GM19438 (cell line): ENCODE results near the gene RNF151.

Experiments used
- ATAC-seq: cut with Tn5 transposase; IDR thresholded peaks from one replicate; pipeline ENCODE4 v1.9.1; 2021; ENCODE audit warnings: low read depth; ENCODE audit not compliant: unreplicated experiment

Gene RNF151

GRCh38 chr16:1990351-1991134 lies 23.9 kb downstream of the RNF151 start:
- ATAC-seq, result no peak

GRCh38 chr16:1991135-1991551 lies 24.5 kb downstream of the RNF151 start:
- ATAC-seq, result no peak

GRCh38 chr16:1991588-1991947 lies 24.9 kb downstream of the RNF151 start:
- no peak for ATAC-seq

- ATAC-seq, result no peak
Measured at GRCh38 chr16:1991948-1992703, 25.5 kb downstream of the RNF151 start.

GRCh38 chr16:1992704-1993317 lies 26.2 kb downstream of the RNF151 start:
- ATAC-seq, result no peak

- ATAC-seq, result no peak
Measured at GRCh38 chr16:1993731-1994131, 27.1 kb downstream of the RNF151 start.

- no peak for ATAC-seq
Measured at GRCh38 chr16:1997494-1998359, 31.1 kb downstream of the RNF151 start.

GRCh38 chr16:1998360-1998835 lies 31.7 kb downstream of the RNF151 start:
- ATAC-seq, result no peak

- ATAC-seq, result no peak
Measured at GRCh38 chr16:1998852-1999801, 32.5 kb downstream of the RNF151 start.

GRCh38 chr16:1999866-2000514 lies 33.3 kb downstream of the RNF151 start:
- ATAC-seq, result no peak

GRCh38 chr16:2001035-2001434 lies 34.4 kb downstream of the RNF151 start:
- no peak for ATAC-seq

GRCh38 chr16:2001456-2002355 lies 35.0 kb downstream of the RNF151 start:
- no peak for ATAC-seq

GRCh38 chr16:2002406-2003230 lies 36.0 kb downstream of the RNF151 start:
- ATAC-seq, result no peak

GRCh38 chr16:2003231-2003826 lies 36.7 kb downstream of the RNF151 start:
- ATAC-seq, result no peak

- ATAC-seq, result no peak
Measured at GRCh38 chr16:2003827-2004641, 37.4 kb downstream of the RNF151 start.
